GM19328 (cell line): ENCODE data around the gene CHN1.

Source experiments
- ATAC-seq: cut with Tn5 transposase; IDR thresholded peaks from one replicate; pipeline ENCODE4 v1.9.1; 2021; ENCODE audit warnings: mild to moderate bottlenecking, moderate library complexity; ENCODE audit not compliant: unreplicated experiment

Gene CHN1

GRCh38 chr2:174833737-174834136 lies 171.4 kb downstream of the CHN1 start:
- ATAC-seq = no peak

- ATAC-seq = no peak
These were observed 174.6 kb downstream of the CHN1 start for GRCh38 chr2:174830561-174830960.

GRCh38 chr2:174829550-174829949 lies 175.6 kb downstream of the CHN1 start:
- no peak for ATAC-seq

GRCh38 chr2:174827371-174828369 lies 177.5 kb downstream of the CHN1 start:
- no peak for ATAC-seq

- ATAC-seq = no peak
These were observed 179.1 kb downstream of the CHN1 start for GRCh38 chr2:174826051-174826450.

- no peak for ATAC-seq
These were observed 181.1 kb downstream of the CHN1 start for GRCh38 chr2:174824068-174824467.

- ATAC-seq = no peak
These were observed 183.6 kb downstream of the CHN1 start for GRCh38 chr2:174821628-174822027.

- ATAC-seq = no peak
These were observed 184.8 kb downstream of the CHN1 start for GRCh38 chr2:174820361-174820760.

GRCh38 chr2:174815526-174815925 lies 189.7 kb downstream of the CHN1 start:
- ATAC-seq = no peak

- ATAC-seq = no peak
These were observed 193.1 kb downstream of the CHN1 start for GRCh38 chr2:174812037-174812436.

- ATAC-seq = no peak
These were observed 197.2 kb downstream of the CHN1 start for GRCh38 chr2:174807931-174808330.

- ATAC-seq = no peak
These were observed 199.4 kb downstream of the CHN1 start for GRCh38 chr2:174805803-174806202.

- ATAC-seq = no peak
These were observed 202.7 kb downstream of the CHN1 start for GRCh38 chr2:174802459-174802858.

- no peak for ATAC-seq
These were observed 204.6 kb downstream of the CHN1 start for GRCh38 chr2:174800436-174801205.

GRCh38 chr2:174798801-174799200 lies 206.4 kb downstream of the CHN1 start:
- no peak for ATAC-seq

GRCh38 chr2:174797781-174798276 lies 207.4 kb downstream of the CHN1 start:
- ATAC-seq = no peak

GRCh38 chr2:174796319-174796771 lies 208.8 kb downstream of the CHN1 start:
- no peak for ATAC-seq

- no peak for ATAC-seq
These were observed 210.3 kb downstream of the CHN1 start for GRCh38 chr2:174794851-174795374.

GRCh38 chr2:174792309-174793025 lies 212.7 kb downstream of the CHN1 start:
- ATAC-seq = no peak

- ATAC-seq = no peak
These were observed 213.4 kb downstream of the CHN1 start for GRCh38 chr2:174791746-174792280.
